ENCODE results near the gene SLCO6A1. TPM values are rescaled to one million over a fixed set of nuclear protein-coding genes. Genes with fewer than 3 reads are reported as not detected.

Gene SLCO6A1
- polyA plus RNA-seq, 4 donors: not detected

DNA sequence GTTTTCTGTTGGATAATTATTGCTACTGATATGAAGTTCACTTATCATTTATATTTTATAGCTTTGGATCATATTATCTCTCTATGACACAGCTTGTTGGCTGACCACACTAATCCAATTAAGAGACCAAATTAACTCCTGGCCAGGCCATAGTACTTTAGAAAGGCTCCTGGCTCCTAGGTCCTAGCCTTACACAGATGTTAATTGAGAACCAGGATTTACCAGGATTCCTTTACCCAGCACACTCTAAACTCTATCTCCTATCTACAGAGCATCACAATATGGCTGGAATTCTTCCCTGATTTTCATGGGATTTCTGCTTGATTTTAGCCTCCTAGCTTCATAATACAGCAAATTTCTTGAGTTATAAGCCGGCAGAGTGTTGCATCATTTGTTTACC, 80.3 kb downstream of the SLCO6A1 start:
- WGBS, 3 donors: 74 to 85% (median 82%) methylated on average over 1 of the region's 1 CpG
- no peak for DNase-seq
- Histone ChIP-seq H3K27ac (ENCODE audit: low read depth in 1 of 3, low read length in 2 of 3) (no peak overlapping the region), H3K27me3 (ENCODE audit: control insufficient read depth in 3 of 3, insufficient read depth in 3 of 3, low read length in 3 of 3) (no peaks in the 10 kb centered on the region), H3K36me3 (ENCODE audit: control insufficient read depth in 3 of 3, insufficient read depth in 2 of 3, low read depth in 1 of 3, low read length in 3 of 3) (no peaks in the 10 kb centered on the region), H3K4me3 (ENCODE audit: low read depth in 1 of 3, low read length in 3 of 3) (no peak overlapping the region), H3K9me3 (ENCODE audit: control insufficient read depth in 2 of 2, insufficient read depth in 1 of 2, low read depth in 1 of 2, low read length in 1 of 2) (no peaks in the 10 kb centered on the region), H3K4me1 (ENCODE audit: control insufficient read depth in 3 of 3, insufficient read depth in 2 of 3, low read depth in 1 of 3, low read length in 2 of 3) (no peaks in the 10 kb centered on the region)
- no peak for FAIRE-seq

DNA sequence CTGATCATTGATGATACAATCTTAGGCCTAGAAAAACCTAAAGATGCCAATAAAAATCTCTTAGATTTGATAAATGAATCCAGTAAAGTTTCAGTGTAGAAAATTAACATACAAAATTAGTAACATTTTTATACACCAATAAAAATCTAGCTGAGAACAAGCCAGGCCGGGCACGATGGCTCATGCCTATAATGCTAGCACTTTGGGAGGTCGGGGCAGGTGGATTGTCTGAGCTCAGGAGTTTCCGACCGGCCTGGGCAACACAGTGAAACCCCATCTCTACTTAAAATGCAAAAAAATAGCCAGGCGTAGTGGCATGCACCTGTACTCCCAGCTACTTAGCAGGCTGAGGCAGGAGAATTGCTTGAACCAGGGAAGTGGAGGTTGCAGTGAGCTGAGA, 84.4 kb downstream of the SLCO6A1 start:
- Histone ChIP-seq H3K4me1 (ENCODE audit: control insufficient read depth in 3 of 3, insufficient read depth in 2 of 3, low read depth in 1 of 3, low read length in 2 of 3) (no peaks in the 10 kb centered on the region), H3K4me3 (ENCODE audit: low read depth in 1 of 3, low read length in 3 of 3) (no peak overlapping the region), H3K27ac (ENCODE audit: low read depth in 1 of 3, low read length in 2 of 3) (no peak overlapping the region), H3K27me3 (ENCODE audit: control insufficient read depth in 3 of 3, insufficient read depth in 3 of 3, low read length in 3 of 3) (no peaks in the 10 kb centered on the region), H3K9me3 (ENCODE audit: control insufficient read depth in 2 of 2, insufficient read depth in 1 of 2, low read depth in 1 of 2, low read length in 1 of 2) (no peaks in the 10 kb centered on the region), H3K36me3 (ENCODE audit: control insufficient read depth in 3 of 3, insufficient read depth in 2 of 3, low read depth in 1 of 3, low read length in 3 of 3) (no peaks in the 10 kb centered on the region)
- DNase-seq (no peak), FAIRE-seq (no peak)
- 85 to 92% (median 91%) methylated on average over 6 of the region's 6 CpGs for WGBS, 3 donors

DNA sequence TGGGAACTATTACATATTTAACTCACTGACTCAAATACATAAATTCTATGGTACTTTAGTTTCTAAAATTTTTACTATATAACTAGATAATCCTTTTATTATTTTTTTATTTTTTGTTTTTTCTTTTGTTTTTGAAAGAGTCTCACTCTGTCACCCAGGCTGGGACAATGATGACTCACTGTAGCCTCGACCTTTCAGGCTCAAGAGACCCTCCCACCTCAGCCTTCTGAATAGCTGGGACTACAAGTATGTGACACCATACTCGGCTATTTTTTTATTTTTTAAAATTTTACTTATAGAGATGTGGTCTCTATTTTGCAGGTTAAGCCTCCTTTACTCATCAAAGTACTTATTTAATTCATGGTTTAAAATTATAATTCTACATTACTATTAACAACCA, 110.6 kb downstream of the SLCO6A1 start:
- Histone ChIP-seq H3K4me3 (ENCODE audit: low read depth in 1 of 3, low read length in 3 of 3) (no peak overlapping the region), H3K9me3 (ENCODE audit: control insufficient read depth in 2 of 2, insufficient read depth in 1 of 2, low read depth in 1 of 2, low read length in 1 of 2) (peaks cover 0 to 11% of the 10 kb centered on the region in 2 donors), H3K4me1 (ENCODE audit: control insufficient read depth in 3 of 3, insufficient read depth in 2 of 3, low read depth in 1 of 3, low read length in 2 of 3) (no peaks in the 10 kb centered on the region), H3K27ac (ENCODE audit: low read depth in 1 of 3, low read length in 2 of 3) (no peak overlapping the region), H3K27me3 (ENCODE audit: control insufficient read depth in 3 of 3, insufficient read depth in 3 of 3, low read length in 3 of 3) (no peaks in the 10 kb centered on the region), H3K36me3 (ENCODE audit: control insufficient read depth in 3 of 3, insufficient read depth in 2 of 3, low read depth in 1 of 3, low read length in 3 of 3) (no peaks in the 10 kb centered on the region)
- WGBS, 3 donors: 38 to 52% (median 38%) methylated on average over 2 of the region's 2 CpGs
- no peak for DNase-seq
- FAIRE-seq: no peak

DNA sequence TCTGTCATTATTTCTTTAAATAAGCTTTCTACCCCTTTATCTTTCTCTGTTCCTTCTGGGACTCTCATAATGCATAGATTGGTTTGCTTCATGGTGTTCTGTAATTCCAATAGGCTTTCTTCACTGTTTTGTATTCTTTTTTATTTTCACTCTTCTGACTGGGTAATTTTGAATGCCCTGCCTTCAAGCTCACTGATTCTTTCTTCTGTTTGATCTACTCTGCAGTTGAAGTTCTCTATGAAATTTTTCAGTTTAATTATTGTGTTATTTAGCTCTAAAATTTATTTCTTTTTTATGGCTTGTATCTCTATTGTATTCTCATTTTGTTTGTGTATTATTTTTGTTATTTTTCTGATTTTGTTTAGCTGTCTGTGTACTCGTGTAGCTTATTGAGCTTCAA, 113.4 kb downstream of the SLCO6A1 start:
- Histone ChIP-seq H3K27ac (ENCODE audit: low read depth in 1 of 3, low read length in 2 of 3) (no peak overlapping the region), H3K27me3 (ENCODE audit: control insufficient read depth in 3 of 3, insufficient read depth in 3 of 3, low read length in 3 of 3) (no peaks in the 10 kb centered on the region), H3K9me3 (ENCODE audit: control insufficient read depth in 2 of 2, insufficient read depth in 1 of 2, low read depth in 1 of 2, low read length in 1 of 2) (peaks cover 0 to 11% of the 10 kb centered on the region in 2 donors), H3K4me1 (ENCODE audit: control insufficient read depth in 3 of 3, insufficient read depth in 2 of 3, low read depth in 1 of 3, low read length in 2 of 3) (no peaks in the 10 kb centered on the region), H3K36me3 (ENCODE audit: control insufficient read depth in 3 of 3, insufficient read depth in 2 of 3, low read depth in 1 of 3, low read length in 3 of 3) (no peaks in the 10 kb centered on the region), H3K4me3 (ENCODE audit: low read depth in 1 of 3, low read length in 3 of 3) (no peak overlapping the region)
- no peak for DNase-seq
- no peak for FAIRE-seq
- WGBS, 3 donors: 70 to 84% (median 80%) methylated on average over 1 of the region's 1 CpG

DNA sequence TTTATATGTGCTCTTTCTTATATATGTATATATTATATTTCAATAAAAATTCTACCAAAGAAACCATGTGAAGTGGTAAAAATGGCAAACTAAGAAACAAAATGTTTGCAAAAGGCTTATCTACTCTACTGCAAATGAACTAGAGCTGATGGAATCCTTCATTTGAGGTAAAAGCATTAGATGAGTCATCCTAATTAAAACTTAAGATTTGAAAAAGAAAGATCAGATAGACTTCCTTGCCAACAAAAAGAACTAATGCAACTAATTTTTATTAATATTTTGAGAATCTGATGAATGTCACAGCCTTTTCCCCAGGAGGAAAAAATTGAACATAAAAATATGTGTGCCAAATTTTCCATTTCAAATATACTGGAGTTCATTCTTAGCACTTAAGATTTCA, 118.6 kb downstream of the SLCO6A1 start:
- H3K27ac ChIP-seq (ENCODE audit: low read depth in 1 of 3, low read length in 2 of 3): no peak overlapping the region
- H3K36me3 ChIP-seq (ENCODE audit: control insufficient read depth in 3 of 3, insufficient read depth in 2 of 3, low read depth in 1 of 3, low read length in 3 of 3): no peaks in the 10 kb centered on the region
- FAIRE-seq (no peak), DNase-seq (no peak)
- no peaks in the 10 kb centered on the region for H3K9me3 ChIP-seq (ENCODE audit: control insufficient read depth in 2 of 2, insufficient read depth in 1 of 2, low read depth in 1 of 2, low read length in 1 of 2)
- no peak overlapping the region for H3K4me3 ChIP-seq (ENCODE audit: low read depth in 1 of 3, low read length in 3 of 3)
- no peaks in the 10 kb centered on the region for H3K27me3 ChIP-seq (ENCODE audit: control insufficient read depth in 3 of 3, insufficient read depth in 3 of 3, low read length in 3 of 3)
- H3K4me1 ChIP-seq (ENCODE audit: control insufficient read depth in 3 of 3, insufficient read depth in 2 of 3, low read depth in 1 of 3, low read length in 2 of 3): no peaks in the 10 kb centered on the region

DNA sequence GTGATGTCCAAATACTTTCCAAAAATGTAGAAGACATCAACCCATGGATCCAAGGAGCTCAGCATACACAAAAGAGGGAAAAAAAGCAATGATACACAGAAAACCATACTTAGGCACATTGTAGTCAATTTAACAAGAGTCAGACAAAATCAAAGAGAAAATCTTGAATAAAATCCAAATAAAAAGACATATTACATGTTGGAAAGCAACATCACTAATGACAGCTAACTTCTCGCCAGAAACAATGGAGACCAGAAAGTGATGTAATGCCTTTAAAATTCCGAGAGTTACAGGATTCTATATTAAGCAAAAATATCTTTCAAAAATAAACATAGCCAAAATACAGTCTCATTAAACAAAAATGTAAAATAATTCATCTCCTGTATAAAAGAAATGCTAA, 122.9 kb downstream of the SLCO6A1 start:
- Histone ChIP-seq H3K27me3 (ENCODE audit: control insufficient read depth in 3 of 3, insufficient read depth in 3 of 3, low read length in 3 of 3) (no peaks in the 10 kb centered on the region), H3K9me3 (ENCODE audit: control insufficient read depth in 2 of 2, insufficient read depth in 1 of 2, low read depth in 1 of 2, low read length in 1 of 2) (no peaks in the 10 kb centered on the region), H3K4me1 (ENCODE audit: control insufficient read depth in 3 of 3, insufficient read depth in 2 of 3, low read depth in 1 of 3, low read length in 2 of 3) (no peaks in the 10 kb centered on the region), H3K27ac (ENCODE audit: low read depth in 1 of 3, low read length in 2 of 3) (no peak overlapping the region), H3K4me3 (ENCODE audit: low read depth in 1 of 3, low read length in 3 of 3) (no peak overlapping the region), H3K36me3 (ENCODE audit: control insufficient read depth in 3 of 3, insufficient read depth in 2 of 3, low read depth in 1 of 3, low read length in 3 of 3) (no peaks in the 10 kb centered on the region)
- 67 to 75% (median 71%) methylated on average over 2 of the region's 2 CpGs for WGBS, 3 donors
- FAIRE-seq (no peak), DNase-seq (no peak)

DNA sequence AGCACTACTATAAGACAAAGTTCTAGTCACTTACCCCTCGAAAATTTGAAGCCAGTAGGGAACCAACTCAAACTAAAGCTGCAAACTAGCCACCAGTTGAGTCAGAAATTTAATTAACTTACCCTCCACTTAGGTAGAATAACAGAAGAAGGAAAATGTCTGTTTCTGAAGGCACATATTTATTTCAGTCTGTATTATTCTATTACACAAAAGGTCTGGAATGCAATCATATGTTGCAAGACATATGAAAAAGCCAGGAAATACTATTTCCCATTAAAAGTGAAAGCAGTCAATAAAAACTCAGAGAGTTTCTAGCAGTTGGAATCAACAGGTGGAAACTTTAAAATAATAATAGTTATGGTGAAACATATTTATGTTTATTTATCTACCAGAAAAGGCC, 123.5 kb downstream of the SLCO6A1 start:
- Histone ChIP-seq H3K9me3 (ENCODE audit: control insufficient read depth in 2 of 2, insufficient read depth in 1 of 2, low read depth in 1 of 2, low read length in 1 of 2) (no peaks in the 10 kb centered on the region), H3K4me3 (ENCODE audit: low read depth in 1 of 3, low read length in 3 of 3) (no peak overlapping the region), H3K27me3 (ENCODE audit: control insufficient read depth in 3 of 3, insufficient read depth in 3 of 3, low read length in 3 of 3) (no peaks in the 10 kb centered on the region), H3K36me3 (ENCODE audit: control insufficient read depth in 3 of 3, insufficient read depth in 2 of 3, low read depth in 1 of 3, low read length in 3 of 3) (no peaks in the 10 kb centered on the region), H3K27ac (ENCODE audit: low read depth in 1 of 3, low read length in 2 of 3) (no peak overlapping the region), H3K4me1 (ENCODE audit: control insufficient read depth in 3 of 3, insufficient read depth in 2 of 3, low read depth in 1 of 3, low read length in 2 of 3) (no peaks in the 10 kb centered on the region)
- DNase-seq: no peak
- WGBS, 3 donors: 4 to 40% (median 24%) methylated on average over 1 of the region's 1 CpG
- FAIRE-seq: no peak

DNA sequence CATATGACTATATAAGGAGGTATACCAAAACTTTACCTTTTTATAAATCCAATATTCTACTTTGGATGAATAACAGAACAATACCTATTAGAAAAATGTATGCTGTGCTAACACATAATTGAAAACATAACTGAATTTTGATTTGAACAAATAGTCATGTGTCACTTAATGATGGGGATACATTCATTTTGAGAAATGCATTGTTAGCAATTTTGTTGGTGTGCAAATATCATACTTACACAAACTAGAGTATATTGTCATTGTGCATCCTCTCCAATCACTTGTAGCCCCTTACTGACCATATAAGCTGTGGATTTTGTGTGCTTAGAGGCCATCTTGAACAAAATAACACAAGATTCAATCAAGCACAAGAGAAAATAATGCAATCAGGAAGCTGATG, 130.4 kb downstream of the SLCO6A1 start:
- no peaks in the 10 kb centered on the region for H3K9me3 ChIP-seq (ENCODE audit: control insufficient read depth in 2 of 2, insufficient read depth in 1 of 2, low read depth in 1 of 2, low read length in 1 of 2)
- H3K4me1 ChIP-seq (ENCODE audit: control insufficient read depth in 3 of 3, insufficient read depth in 2 of 3, low read depth in 1 of 3, low read length in 2 of 3): no peaks in the 10 kb centered on the region
- H3K4me3 ChIP-seq (ENCODE audit: low read depth in 1 of 3, low read length in 3 of 3): no peak overlapping the region
- no peak overlapping the region for H3K27ac ChIP-seq (ENCODE audit: low read depth in 1 of 3, low read length in 2 of 3)
- DNase-seq (no peak), FAIRE-seq (no peak)
- H3K27me3 ChIP-seq (ENCODE audit: control insufficient read depth in 3 of 3, insufficient read depth in 3 of 3, low read length in 3 of 3): no peaks in the 10 kb centered on the region
- no peaks in the 10 kb centered on the region for H3K36me3 ChIP-seq (ENCODE audit: control insufficient read depth in 3 of 3, insufficient read depth in 2 of 3, low read depth in 1 of 3, low read length in 3 of 3)

DNA sequence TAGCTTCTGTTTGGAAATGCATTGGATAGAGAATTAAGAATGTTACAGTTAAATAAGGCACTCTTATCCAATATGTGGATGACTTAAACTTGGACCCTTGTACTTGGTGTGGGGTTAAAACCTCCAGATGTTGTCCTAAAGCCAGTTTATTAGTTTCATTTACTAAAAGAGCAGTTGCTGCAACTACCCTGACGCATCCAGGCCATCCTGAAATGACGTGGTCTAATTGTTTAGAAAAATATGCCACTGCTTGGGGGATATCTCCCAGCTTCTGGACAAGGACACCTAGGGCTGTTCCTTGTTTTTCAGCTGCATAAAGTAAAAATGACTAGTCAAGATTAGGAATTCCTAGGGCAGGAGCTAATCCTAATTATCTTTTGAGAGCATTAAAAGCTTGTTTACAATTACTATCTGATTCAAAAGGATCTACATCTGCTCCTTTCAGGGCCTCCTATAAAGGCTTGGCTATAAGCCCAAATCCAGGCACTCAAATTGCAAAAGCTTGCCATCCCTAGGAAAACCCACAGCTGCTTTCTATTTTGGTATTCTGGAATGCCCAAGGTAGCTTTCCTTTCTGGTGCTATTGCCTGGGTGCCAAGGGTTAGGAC, 157.0 kb downstream of the SLCO6A1 start:
- H3K4me3 ChIP-seq (ENCODE audit: low read depth in 1 of 3, low read length in 3 of 3): no peak overlapping the region
- WGBS, 3 donors: 26 to 44% (median 28%) methylated on average over 2 of the region's 2 CpGs
- no peaks in the 10 kb centered on the region for H3K4me1 ChIP-seq (ENCODE audit: control insufficient read depth in 3 of 3, insufficient read depth in 2 of 3, low read depth in 1 of 3, low read length in 2 of 3)
- peaks cover 0 to 6% of the 10 kb centered on the region in 2 donors for H3K9me3 ChIP-seq (ENCODE audit: control insufficient read depth in 2 of 2, insufficient read depth in 1 of 2, low read depth in 1 of 2, low read length in 1 of 2)
- H3K27ac ChIP-seq (ENCODE audit: low read depth in 1 of 3, low read length in 2 of 3): no peak overlapping the region
- no peaks in the 10 kb centered on the region for H3K27me3 ChIP-seq (ENCODE audit: control insufficient read depth in 3 of 3, insufficient read depth in 3 of 3, low read length in 3 of 3)
- no peaks in the 10 kb centered on the region for H3K36me3 ChIP-seq (ENCODE audit: control insufficient read depth in 3 of 3, insufficient read depth in 2 of 3, low read depth in 1 of 3, low read length in 3 of 3)
- no peak for FAIRE-seq
- no peak for DNase-seq

All from small intestine (tissue), 7 donors.